Ishikawa (cell line): ENCODE measurements around the gene ZNF254.

Experiments used
- CEBPB ChIP-seq: IDR thresholded peaks from 2 replicates; pipeline ENCODE4 v1.6.1; 2012
- NFIC ChIP-seq: IDR thresholded peaks from 2 replicates; pipeline ENCODE4 v1.6.1; 2012
- RAD21 ChIP-seq: IDR thresholded peaks from 2 replicates; pipeline ENCODE4 v1.6.1; 2012; ENCODE audit warnings: low read depth
- TEAD4 ChIP-seq: IDR thresholded peaks from 2 replicates; pipeline ENCODE4 v1.6.1; 2012
- YY1 ChIP-seq: IDR thresholded peaks from 2 replicates; pipeline ENCODE4 v1.6.1; 2012; ENCODE audit warnings: low read depth

Gene ZNF254

GRCh38 chr19:24177686-24178085, 90.7 kb downstream of the ZNF254 start:
- TF ChIP-seq TEAD4: no peak
- TF ChIP-seq CEBPB: no peak
- TF ChIP-seq RAD21: no peak
- no peak for TF ChIP-seq YY1

- TF ChIP-seq NFIC: no peak
Observed at GRCh38 chr19:24178207-24178606, 91.2 kb downstream of the ZNF254 start.
